Measurements from ENCODE around the gene ARID3C.

DNA sequence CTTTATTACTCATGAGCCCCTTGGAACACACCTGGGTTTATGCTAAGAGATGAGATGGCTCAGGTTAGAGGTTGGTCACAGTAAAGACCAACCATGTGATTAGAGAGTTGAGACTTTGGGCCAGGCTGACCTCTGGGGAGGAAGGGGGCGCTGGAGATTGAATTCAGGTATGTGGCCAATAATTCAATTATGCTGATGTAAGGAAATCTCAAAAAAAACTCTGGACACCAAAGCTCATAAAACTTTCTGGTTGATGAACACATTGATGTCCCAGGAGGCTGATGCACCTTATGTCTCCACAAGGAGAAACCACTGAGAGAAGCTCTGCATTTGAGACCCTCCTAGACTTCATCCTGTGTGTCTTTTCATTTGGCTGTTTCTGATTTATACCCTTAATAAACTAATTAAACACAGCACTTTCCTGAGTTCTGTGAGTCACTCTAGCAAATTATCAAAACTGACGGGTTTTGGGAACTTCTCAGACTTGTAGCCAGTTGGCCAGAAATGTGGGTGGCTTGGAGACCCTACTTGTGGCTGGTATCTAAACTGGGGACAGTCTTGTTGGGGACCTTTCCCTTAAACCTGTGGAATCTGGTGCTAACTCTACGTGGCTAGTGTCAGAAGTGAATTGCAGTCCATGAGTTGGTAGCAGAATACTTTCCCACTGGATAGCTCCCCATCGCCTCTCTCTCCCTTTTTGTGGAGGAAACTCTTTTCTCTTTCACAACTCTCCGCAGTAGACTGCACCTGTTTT, 41.1 kb upstream of the ARID3C start:
- TF ChIP-seq CTCF (conservative IDR thresholded peaks at IDR 0.05; ENCODE audit: low read length) (no peak), EZH2phosphoT487 (IDR thresholded peaks at IDR 0.05; ENCODE audit: borderline replicate concordance, low read depth, low read length) (no peak)

All from OCI-LY7 (cell line).